Measurements from ENCODE around the gene CCM2. TPM values are rescaled to one million over a fixed set of nuclear protein-coding genes. Genes with fewer than 3 reads are reported as not detected.

The CCM2 gene
- total RNA-seq, 2 experiments from 2014 or later = 48.8 to 52.8 TPM

DNA sequence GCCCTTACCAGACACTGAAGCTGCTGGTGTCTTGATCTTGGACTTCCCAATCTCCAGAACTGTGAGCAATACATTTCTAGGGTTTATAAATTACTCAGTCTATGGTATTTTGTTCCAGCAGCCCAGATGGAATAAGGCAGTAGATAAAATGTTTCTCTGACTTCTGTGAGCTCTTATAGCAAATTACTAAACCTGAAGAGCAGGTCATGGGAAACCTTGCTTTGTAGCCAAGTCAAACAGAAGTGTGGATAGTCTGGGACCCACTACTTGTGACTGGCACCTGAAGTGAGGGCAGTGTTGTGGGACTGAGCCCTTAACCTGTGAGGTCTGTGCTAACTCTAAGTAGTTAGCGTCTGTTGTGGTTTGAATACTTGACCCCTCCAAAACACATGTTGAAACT lies 116.0 kb downstream of the CCM2 start:
- H3K27ac Mint-ChIP-seq = no peak overlapping the region
- intact Hi-C loops (cut with DNase I, micrococcal nuclease) = no loop called here

GRCh38 chr7:45117582-45117981 lies 117.6 kb downstream of the CCM2 start:
- DNase-seq (peak in 1 of 14 experiments; percentile 2), ATAC-seq (ENCODE audit: poor library complexity) (no peak)
- Histone ChIP-seq H3K27me3 (ENCODE audit: control insufficient read depth in 1 of 2, insufficient read depth in 2 of 2, low read length in 2 of 2) (no peaks in the 10 kb centered on the region), H3K4me3 (ENCODE audit: low read length) (no peak overlapping the region), H3K4me1 (ENCODE audit: insufficient read depth, low read length) (peaks cover 12% of the 10 kb centered on the region), H3K27ac (ENCODE audit: low read depth in 1 of 2, low read length in 2 of 2) (no peak overlapping the region), H3K36me3 (ENCODE audit: insufficient read depth, low read length) (no peaks in the 10 kb centered on the region), H3K9me3 (ENCODE audit: control insufficient read depth in 1 of 2, insufficient read depth in 1 of 2, low read length in 2 of 2) (no peaks in the 10 kb centered on the region)
- Mint-ChIP-seq H3K9me3 (no peaks in the 10 kb centered on the region), H3K4me3 (no peak overlapping the region), H3K27ac (no peak overlapping the region), H3K27me3 (peaks cover 13% of the 10 kb centered on the region), H3K36me3 (ENCODE audit: low read depth) (no peaks in the 10 kb centered on the region), H3K4me1 (ENCODE audit: low read depth) (peaks cover 7% of the 10 kb centered on the region)
- ChIA-PET CTCF (interaction anchor here (0.5 to 1.2 kb wide), 2 partner anchors 18 to 297 kb away, joined by 3 to 4 read pairs; no protein-coding TSS in a partner anchor), POLR2A (no interaction called here)
- intact Hi-C loops (cut with DNase I, micrococcal nuclease) = no loop called here
- no peak for TF ChIP-seq CTCF (IDR thresholded peaks at IDR 0.05)

More for the DNA sequence above, 116.0 kb downstream of the CCM2 start:
- DNase-seq (no peak), ATAC-seq (ENCODE audit: poor library complexity) (no peak)
- Mint-ChIP-seq H3K4me3 (no peak overlapping the region), H3K27me3 (peaks cover 13% of the 10 kb centered on the region), H3K9me3 (no peaks in the 10 kb centered on the region), H3K4me1 (ENCODE audit: low read depth) (peaks cover 16% of the 10 kb centered on the region), H3K36me3 (ENCODE audit: low read depth) (peaks cover 9% of the 10 kb centered on the region)
- Histone ChIP-seq H3K4me1 (ENCODE audit: insufficient read depth, low read length) (peaks cover 11% of the 10 kb centered on the region), H3K36me3 (ENCODE audit: insufficient read depth, low read length) (no peaks in the 10 kb centered on the region), H3K27me3 (ENCODE audit: control insufficient read depth in 1 of 2, insufficient read depth in 2 of 2, low read length in 2 of 2) (no peaks in the 10 kb centered on the region), H3K4me3 (ENCODE audit: low read length) (no peak overlapping the region), H3K27ac (ENCODE audit: low read depth in 1 of 2, low read length in 2 of 2) (no peak overlapping the region), H3K9me3 (ENCODE audit: control insufficient read depth in 1 of 2, insufficient read depth in 1 of 2, low read length in 2 of 2) (no peaks in the 10 kb centered on the region)
- CTCF ChIA-PET = interaction anchor here (0.8 to 2.0 kb wide), 2 partner anchors 20 kb away, joined by 3 to 9 read pairs; no protein-coding TSS in a partner anchor
- no peak for TF ChIP-seq CTCF (IDR thresholded peaks at IDR 0.05)
- POLR2A ChIA-PET = no interaction called here

DNA sequence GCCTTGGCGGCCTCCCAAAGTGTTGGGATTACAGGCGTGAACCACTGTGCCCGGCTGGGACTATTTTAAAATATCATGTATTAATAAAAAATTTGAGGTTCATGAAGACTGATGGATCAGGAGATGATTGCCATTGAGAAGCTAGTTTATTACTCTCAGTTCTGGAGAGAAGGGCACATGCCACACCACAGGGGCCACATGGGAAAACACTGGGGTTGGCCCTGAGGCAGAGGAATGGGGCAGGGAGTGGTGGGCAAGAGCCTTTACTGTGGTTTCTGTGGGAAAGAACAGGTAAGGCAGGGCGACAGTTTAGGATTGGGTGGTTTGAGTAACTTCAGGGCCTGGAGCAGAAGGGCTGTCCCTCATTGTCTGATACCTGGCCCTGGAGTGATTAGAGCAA lies 118.3 kb downstream of the CCM2 start:
- intact Hi-C loops (cut with DNase I, micrococcal nuclease) = no loop called here
- POLR2A ChIA-PET = no interaction called here

More for the DNA sequence above, 118.3 kb downstream of the CCM2 start:
- TF ChIP-seq CTCF (IDR thresholded peaks at IDR 0.05) = no peak
- H3K27me3 Mint-ChIP-seq = peaks cover 13% of the 10 kb centered on the region
- no peak overlapping the region for H3K27ac ChIP-seq (ENCODE audit: low read depth in 1 of 2, low read length in 2 of 2)
- H3K9me3 ChIP-seq (ENCODE audit: control insufficient read depth in 1 of 2, insufficient read depth in 1 of 2, low read length in 2 of 2) = no peaks in the 10 kb centered on the region
- H3K27me3 ChIP-seq (ENCODE audit: control insufficient read depth in 1 of 2, insufficient read depth in 2 of 2, low read length in 2 of 2) = no peaks in the 10 kb centered on the region
- CTCF ChIA-PET = interaction anchor here (0.5 to 1.2 kb wide), 2 partner anchors 18 to 297 kb away, joined by 3 to 4 read pairs; no protein-coding TSS in a partner anchor
- peaks cover 10% of the 10 kb centered on the region for H3K4me1 Mint-ChIP-seq (ENCODE audit: low read depth)
- no peak overlapping the region for H3K27ac Mint-ChIP-seq
- no peak overlapping the region for H3K4me3 ChIP-seq (ENCODE audit: low read length)
- no peak overlapping the region for H3K4me3 Mint-ChIP-seq
- no peaks in the 10 kb centered on the region for H3K9me3 Mint-ChIP-seq
- no peaks in the 10 kb centered on the region for H3K36me3 Mint-ChIP-seq (ENCODE audit: low read depth)
- H3K4me1 ChIP-seq (ENCODE audit: insufficient read depth, low read length) = peaks cover 19% of the 10 kb centered on the region
- DNase-seq (no peak), ATAC-seq (ENCODE audit: poor library complexity) (no peak)
- no peaks in the 10 kb centered on the region for H3K36me3 ChIP-seq (ENCODE audit: insufficient read depth, low read length)
